ENCODE measurements around the gene POLA1. TPM values are rescaled to one million over a fixed set of nuclear protein-coding genes. Genes with fewer than 3 reads are reported as not detected.

POLA1 gene
- polyA plus RNA-seq, 1 donor from 2014 or later = 5.8 TPM

DNA sequence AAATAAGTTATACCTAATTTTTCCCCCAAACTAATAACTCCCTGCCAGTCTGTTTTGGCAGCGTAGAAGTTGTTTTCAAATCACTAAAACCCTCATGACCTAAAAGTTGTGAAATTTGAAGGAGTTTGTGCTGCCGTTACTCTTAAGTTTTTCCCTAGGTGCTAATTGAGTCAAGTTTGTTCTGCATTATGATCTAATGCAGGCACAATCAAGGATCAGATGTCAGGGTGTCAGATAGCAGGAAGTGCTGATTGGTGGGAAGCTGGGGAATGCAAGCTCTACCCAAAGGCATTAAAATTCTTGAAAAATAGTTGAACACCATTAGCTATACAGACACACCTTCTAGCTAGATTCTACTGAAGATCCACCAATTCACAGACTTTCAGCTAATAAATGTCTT lies 270.1 kb downstream of the POLA1 start:
- Histone ChIP-seq H3K4me2 (ENCODE audit: low read length) (no peak overlapping the region), H3K27me3 (ENCODE audit: insufficient read depth, low read depth, low read length) (no peaks in the 10 kb centered on the region), H3K4me3 (ENCODE audit: low read length) (no peak overlapping the region)

GRCh38 chrX:24965372-24965771 lies 271.7 kb downstream of the POLA1 start:
- no peaks in the 10 kb centered on the region for H3K9me2 ChIP-seq (ENCODE audit: insufficient read depth, low read length)
- no peaks in the 10 kb centered on the region for H3K27me3 ChIP-seq (ENCODE audit: insufficient read depth, low read depth, low read length)

More for the DNA sequence above, 270.1 kb downstream of the POLA1 start:
- Histone ChIP-seq H3K79me2 (replicated peaks; ENCODE audit: insufficient read depth, low read length) (no peaks in the 10 kb centered on the region), H3K36me3 (ENCODE audit: insufficient read depth, low read length) (no peaks in the 10 kb centered on the region), H3K9me3 (ENCODE audit: low read length) (no peaks in the 10 kb centered on the region), H2AFZ (ENCODE audit: low read depth, low read length) (no peak overlapping the region), H4K20me1 (ENCODE audit: insufficient read depth) (no peaks in the 10 kb centered on the region), H3K9ac (ENCODE audit: low read length) (no peak overlapping the region), H3F3A (ENCODE audit: insufficient read depth, low read length, poor library complexity, severe bottlenecking) (no peaks in the 10 kb centered on the region), H3K27ac (ENCODE audit: low read length) (no peak overlapping the region), H3K9me2 (ENCODE audit: insufficient read depth, low read length) (no peaks in the 10 kb centered on the region)
- TF ChIP-seq, protein P1, sequence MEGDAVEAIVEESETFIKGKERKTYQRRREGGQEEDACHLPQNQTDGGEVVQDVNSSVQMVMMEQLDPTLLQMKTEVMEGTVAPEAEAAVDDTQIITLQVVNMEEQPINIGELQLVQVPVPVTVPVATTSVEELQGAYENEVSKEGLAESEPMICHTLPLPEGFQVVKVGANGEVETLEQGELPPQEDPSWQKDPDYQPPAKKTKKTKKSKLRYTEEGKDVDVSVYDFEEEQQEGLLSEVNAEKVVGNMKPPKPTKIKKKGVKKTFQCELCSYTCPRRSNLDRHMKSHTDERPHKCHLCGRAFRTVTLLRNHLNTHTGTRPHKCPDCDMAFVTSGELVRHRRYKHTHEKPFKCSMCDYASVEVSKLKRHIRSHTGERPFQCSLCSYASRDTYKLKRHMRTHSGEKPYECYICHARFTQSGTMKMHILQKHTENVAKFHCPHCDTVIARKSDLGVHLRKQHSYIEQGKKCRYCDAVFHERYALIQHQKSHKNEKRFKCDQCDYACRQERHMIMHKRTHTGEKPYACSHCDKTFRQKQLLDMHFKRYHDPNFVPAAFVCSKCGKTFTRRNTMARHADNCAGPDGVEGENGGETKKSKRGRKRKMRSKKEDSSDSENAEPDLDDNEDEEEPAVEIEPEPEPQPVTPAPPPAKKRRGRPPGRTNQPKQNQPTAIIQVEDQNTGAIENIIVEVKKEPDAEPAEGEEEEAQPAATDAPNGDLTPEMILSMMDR (IDR thresholded peaks at IDR 0.05; ENCODE audit: poor library complexity, severe bottlenecking) = no peak
- TF ChIP-seq MXI1 (conservative IDR thresholded peaks at IDR 0.05; ENCODE audit: poor library complexity, severe bottlenecking) = no peak
- no peak for TF ChIP-seq RAD21 (conservative IDR thresholded peaks at IDR 0.05)
- TF ChIP-seq POLR2AphosphoS5 (IDR thresholded peaks at IDR 0.05) = no peak
- no peak for TF ChIP-seq TAF1 (IDR thresholded peaks at IDR 0.05; ENCODE audit: low read depth)
- no peak for TF ChIP-seq EZH2 (IDR thresholded peaks at IDR 0.05; ENCODE audit: borderline replicate concordance, insufficient read depth, low read length, poor library complexity, severe bottlenecking)
- no peak for TF ChIP-seq EP300 (conservative IDR thresholded peaks at IDR 0.05; ENCODE audit: poor library complexity, severe bottlenecking)
- TF ChIP-seq, protein P2, sequence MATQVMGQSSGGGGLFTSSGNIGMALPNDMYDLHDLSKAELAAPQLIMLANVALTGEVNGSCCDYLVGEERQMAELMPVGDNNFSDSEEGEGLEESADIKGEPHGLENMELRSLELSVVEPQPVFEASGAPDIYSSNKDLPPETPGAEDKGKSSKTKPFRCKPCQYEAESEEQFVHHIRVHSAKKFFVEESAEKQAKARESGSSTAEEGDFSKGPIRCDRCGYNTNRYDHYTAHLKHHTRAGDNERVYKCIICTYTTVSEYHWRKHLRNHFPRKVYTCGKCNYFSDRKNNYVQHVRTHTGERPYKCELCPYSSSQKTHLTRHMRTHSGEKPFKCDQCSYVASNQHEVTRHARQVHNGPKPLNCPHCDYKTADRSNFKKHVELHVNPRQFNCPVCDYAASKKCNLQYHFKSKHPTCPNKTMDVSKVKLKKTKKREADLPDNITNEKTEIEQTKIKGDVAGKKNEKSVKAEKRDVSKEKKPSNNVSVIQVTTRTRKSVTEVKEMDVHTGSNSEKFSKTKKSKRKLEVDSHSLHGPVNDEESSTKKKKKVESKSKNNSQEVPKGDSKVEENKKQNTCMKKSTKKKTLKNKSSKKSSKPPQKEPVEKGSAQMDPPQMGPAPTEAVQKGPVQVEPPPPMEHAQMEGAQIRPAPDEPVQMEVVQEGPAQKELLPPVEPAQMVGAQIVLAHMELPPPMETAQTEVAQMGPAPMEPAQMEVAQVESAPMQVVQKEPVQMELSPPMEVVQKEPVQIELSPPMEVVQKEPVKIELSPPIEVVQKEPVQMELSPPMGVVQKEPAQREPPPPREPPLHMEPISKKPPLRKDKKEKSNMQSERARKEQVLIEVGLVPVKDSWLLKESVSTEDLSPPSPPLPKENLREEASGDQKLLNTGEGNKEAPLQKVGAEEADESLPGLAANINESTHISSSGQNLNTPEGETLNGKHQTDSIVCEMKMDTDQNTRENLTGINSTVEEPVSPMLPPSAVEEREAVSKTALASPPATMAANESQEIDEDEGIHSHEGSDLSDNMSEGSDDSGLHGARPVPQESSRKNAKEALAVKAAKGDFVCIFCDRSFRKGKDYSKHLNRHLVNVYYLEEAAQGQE (IDR thresholded peaks at IDR 0.05; ENCODE audit: borderline replicate concordance) = no peak
- no peak for TF ChIP-seq SMC3 (conservative IDR thresholded peaks at IDR 0.05; ENCODE audit: poor library complexity)

More at GRCh38 chrX:24965372-24965771, 271.7 kb downstream of the POLA1 start:
- Histone ChIP-seq H3K79me2 (replicated peaks; ENCODE audit: insufficient read depth, low read length) (no peaks in the 10 kb centered on the region), H3K4me2 (ENCODE audit: low read length) (no peak overlapping the region), H3K9me3 (ENCODE audit: low read length) (no peaks in the 10 kb centered on the region), H3K27ac (ENCODE audit: low read length) (no peak overlapping the region), H3K36me3 (ENCODE audit: insufficient read depth, low read length) (no peaks in the 10 kb centered on the region), H3K9ac (ENCODE audit: low read length) (no peak overlapping the region), H2AFZ (ENCODE audit: low read depth, low read length) (no peak overlapping the region), H3K4me3 (ENCODE audit: low read length) (no peak overlapping the region), H4K20me1 (ENCODE audit: insufficient read depth) (no peaks in the 10 kb centered on the region), H3F3A (ENCODE audit: insufficient read depth, low read length, poor library complexity, severe bottlenecking) (no peaks in the 10 kb centered on the region)
- TF ChIP-seq, protein P2 (IDR thresholded peaks at IDR 0.05; ENCODE audit: borderline replicate concordance) = no peak
- TF ChIP-seq EZH2 (IDR thresholded peaks at IDR 0.05; ENCODE audit: borderline replicate concordance, insufficient read depth, low read length, poor library complexity, severe bottlenecking) (no peak), POLR2AphosphoS5 (IDR thresholded peaks at IDR 0.05) (no peak), TAF1 (IDR thresholded peaks at IDR 0.05; ENCODE audit: low read depth) (no peak), SMC3 (conservative IDR thresholded peaks at IDR 0.05; ENCODE audit: poor library complexity) (no peak)
